ENCODE measurements around the gene ECHS1. TPM values are rescaled to one million over a fixed set of nuclear protein-coding genes. Genes with fewer than 3 reads are reported as not detected.

ECHS1 gene
- total RNA-seq, 1 donor from 2014 or later, result 77.4 TPM

DNA sequence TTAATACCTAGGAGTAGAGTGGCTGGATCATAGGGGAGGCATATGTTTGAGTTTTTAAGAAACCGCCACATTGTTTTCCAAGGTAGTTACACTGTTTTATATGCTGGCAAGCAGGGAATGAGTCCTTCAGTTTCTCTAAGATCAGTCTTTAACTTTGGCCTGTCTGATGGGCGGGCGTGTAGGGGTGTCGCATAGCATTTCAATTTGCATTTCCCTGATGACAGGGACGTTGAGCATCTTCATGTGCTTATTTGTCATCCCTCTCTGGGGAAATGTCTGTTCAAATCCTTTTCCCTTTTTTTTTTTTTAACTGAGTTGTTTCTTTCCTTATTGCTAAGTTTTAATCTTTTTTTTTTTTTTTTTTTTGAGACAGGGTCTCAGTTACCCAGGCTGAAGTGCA, 30.6 kb upstream of the ECHS1 start:
- no peak overlapping the region for H3K4me3 ChIP-seq
- no peak overlapping the region for H3K4me2 ChIP-seq
- no peak for TF ChIP-seq EZH2phosphoT487 (IDR thresholded peaks at IDR 0.05)
- TF ChIP-seq, protein P1, sequence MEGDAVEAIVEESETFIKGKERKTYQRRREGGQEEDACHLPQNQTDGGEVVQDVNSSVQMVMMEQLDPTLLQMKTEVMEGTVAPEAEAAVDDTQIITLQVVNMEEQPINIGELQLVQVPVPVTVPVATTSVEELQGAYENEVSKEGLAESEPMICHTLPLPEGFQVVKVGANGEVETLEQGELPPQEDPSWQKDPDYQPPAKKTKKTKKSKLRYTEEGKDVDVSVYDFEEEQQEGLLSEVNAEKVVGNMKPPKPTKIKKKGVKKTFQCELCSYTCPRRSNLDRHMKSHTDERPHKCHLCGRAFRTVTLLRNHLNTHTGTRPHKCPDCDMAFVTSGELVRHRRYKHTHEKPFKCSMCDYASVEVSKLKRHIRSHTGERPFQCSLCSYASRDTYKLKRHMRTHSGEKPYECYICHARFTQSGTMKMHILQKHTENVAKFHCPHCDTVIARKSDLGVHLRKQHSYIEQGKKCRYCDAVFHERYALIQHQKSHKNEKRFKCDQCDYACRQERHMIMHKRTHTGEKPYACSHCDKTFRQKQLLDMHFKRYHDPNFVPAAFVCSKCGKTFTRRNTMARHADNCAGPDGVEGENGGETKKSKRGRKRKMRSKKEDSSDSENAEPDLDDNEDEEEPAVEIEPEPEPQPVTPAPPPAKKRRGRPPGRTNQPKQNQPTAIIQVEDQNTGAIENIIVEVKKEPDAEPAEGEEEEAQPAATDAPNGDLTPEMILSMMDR (IDR thresholded peaks at IDR 0.05), result no peak
- TF ChIP-seq EZH2 (IDR thresholded peaks at IDR 0.05), result no peak
- no peak overlapping the region for H2AFZ ChIP-seq (replicated peaks)
- H3K79me2 ChIP-seq (ENCODE audit: low read depth), result peaks cover 53% of the 10 kb centered on the region
- peaks cover 60% of the 10 kb centered on the region for H3K36me3 Mint-ChIP-seq
- no peak overlapping the region for H3K4me3 Mint-ChIP-seq
- DNase-seq (ENCODE audit: low spot score), result no peak
- H3K9ac ChIP-seq, result no peak overlapping the region
- H3F3A ChIP-seq (ENCODE audit: low read depth), result no peaks in the 10 kb centered on the region
- no peaks in the 10 kb centered on the region for H4K20me1 ChIP-seq (ENCODE audit: low read depth)
- H3K27ac Mint-ChIP-seq, result no peak overlapping the region
- H3K36me3 ChIP-seq, result peaks cover 13% of the 10 kb centered on the region
- H3K9me3 Mint-ChIP-seq, result peaks cover 17% of the 10 kb centered on the region
- no peaks in the 10 kb centered on the region for H3K4me1 Mint-ChIP-seq
- H3K27ac ChIP-seq, result no peak overlapping the region
- no peaks in the 10 kb centered on the region for H3K4me1 ChIP-seq
- H3K27me3 ChIP-seq, result no peaks in the 10 kb centered on the region
- no peaks in the 10 kb centered on the region for H3K9me3 ChIP-seq (ENCODE audit: low read depth)
- no peaks in the 10 kb centered on the region for H3K27me3 Mint-ChIP-seq (ENCODE audit: insufficient read depth, low read depth)

DNA sequence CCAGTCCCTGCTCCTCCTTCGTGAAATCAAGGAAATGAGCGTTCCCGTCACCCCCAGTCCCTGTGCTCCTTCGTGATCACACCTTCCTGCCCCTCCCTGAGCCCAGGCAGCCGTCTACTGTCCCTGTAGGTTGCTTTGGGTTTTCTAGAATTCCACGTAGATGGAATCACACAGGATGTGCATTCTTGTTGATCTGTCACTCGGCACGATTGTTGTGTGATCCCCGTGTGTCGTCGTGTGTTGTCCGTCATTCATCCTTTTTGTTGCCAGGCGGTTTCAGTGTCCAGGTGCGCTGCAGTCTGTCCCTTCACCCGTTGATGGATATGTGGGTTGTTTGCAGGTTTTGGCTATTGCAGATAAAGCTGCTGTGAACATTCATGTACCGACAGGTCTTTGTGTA, 30.2 kb upstream of the ECHS1 start:
- H3K9me3 ChIP-seq (ENCODE audit: low read depth), result no peaks in the 10 kb centered on the region
- Mint-ChIP-seq H3K27ac (no peak overlapping the region), H3K27me3 (ENCODE audit: insufficient read depth, low read depth) (no peaks in the 10 kb centered on the region), H3K4me3 (no peak overlapping the region), H3K9me3 (peaks cover 13% of the 10 kb centered on the region), H3K4me1 (no peaks in the 10 kb centered on the region), H3K36me3 (peaks cover 58% of the 10 kb centered on the region)
- peaks cover 9% of the 10 kb centered on the region for H3K36me3 ChIP-seq
- peaks cover 53% of the 10 kb centered on the region for H3K79me2 ChIP-seq (ENCODE audit: low read depth)
- no peaks in the 10 kb centered on the region for H3F3A ChIP-seq (ENCODE audit: low read depth)
- no peak overlapping the region for H3K4me3 ChIP-seq
- no peak overlapping the region for H2AFZ ChIP-seq (replicated peaks)
- no peaks in the 10 kb centered on the region for H3K4me1 ChIP-seq
- H3K9ac ChIP-seq, result no peak overlapping the region
- no peak overlapping the region for H3K4me2 ChIP-seq
- H4K20me1 ChIP-seq (ENCODE audit: low read depth), result no peaks in the 10 kb centered on the region
- no peak overlapping the region for H3K27ac ChIP-seq
- DNase-seq (ENCODE audit: low spot score), result no peak
- no peak for TF ChIP-seq EZH2 (IDR thresholded peaks at IDR 0.05)
- TF ChIP-seq, protein P1 (IDR thresholded peaks at IDR 0.05), result no peak
- no peak for TF ChIP-seq EZH2phosphoT487 (IDR thresholded peaks at IDR 0.05)
- no peaks in the 10 kb centered on the region for H3K27me3 ChIP-seq

DNA sequence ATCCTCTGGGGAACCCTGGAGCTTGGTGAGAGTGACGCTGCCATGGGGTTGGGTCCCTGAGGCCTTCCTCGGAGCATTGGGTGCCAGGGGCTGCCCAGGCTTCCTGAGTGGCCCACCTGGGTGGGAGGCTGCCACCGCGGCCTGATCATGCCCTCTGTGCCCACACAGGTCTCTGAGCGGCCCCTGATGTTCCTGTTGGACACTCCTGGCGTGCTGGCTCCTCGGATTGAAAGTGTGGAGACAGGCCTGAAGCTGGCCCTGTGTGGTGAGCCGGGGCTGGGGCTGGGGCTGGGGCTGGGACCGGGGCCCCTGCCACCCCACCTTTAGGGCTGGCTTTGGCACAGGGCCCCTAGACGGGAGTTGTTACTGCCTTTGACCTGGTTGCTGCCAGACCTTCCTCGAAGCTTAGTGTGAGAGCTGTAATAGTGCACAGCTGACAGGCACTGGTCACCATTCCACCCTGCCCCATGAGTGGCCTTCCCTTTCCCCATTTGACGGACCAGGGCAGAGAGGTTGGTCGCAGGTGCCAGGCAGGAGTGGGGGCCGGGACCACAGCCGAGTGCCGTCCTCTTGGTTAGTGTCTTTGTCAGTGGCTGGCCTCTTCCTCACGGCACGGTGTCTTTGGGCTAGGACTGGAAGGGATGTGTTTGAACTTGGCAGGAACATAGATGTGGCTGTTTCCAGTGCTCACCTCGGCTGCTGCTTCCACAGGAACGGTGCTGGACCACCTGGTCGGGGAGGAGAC, 29.0 kb upstream of the ECHS1 start:
- H3K36me3 Mint-ChIP-seq, result peaks cover 57% of the 10 kb centered on the region
- no peaks in the 10 kb centered on the region for H3K27me3 ChIP-seq
- peak overlapping the region; percentile 67 for H3K4me3 Mint-ChIP-seq
- no peaks in the 10 kb centered on the region for H3K4me1 ChIP-seq
- peaks cover 6% of the 10 kb centered on the region for H3K9me3 Mint-ChIP-seq
- no peak overlapping the region for H3K9ac ChIP-seq
- no peak overlapping the region for H3K27ac Mint-ChIP-seq
- no peaks in the 10 kb centered on the region for H3K9me3 ChIP-seq (ENCODE audit: low read depth)
- H3K27me3 Mint-ChIP-seq (ENCODE audit: insufficient read depth, low read depth), result no peaks in the 10 kb centered on the region
- no peak for DNase-seq (ENCODE audit: low spot score)
- TF ChIP-seq EZH2phosphoT487 (IDR thresholded peaks at IDR 0.05) (no peak), EZH2 (IDR thresholded peaks at IDR 0.05) (no peak)
- TF ChIP-seq, protein P1 (IDR thresholded peaks at IDR 0.05), result no peak
- no peaks in the 10 kb centered on the region for H4K20me1 ChIP-seq (ENCODE audit: low read depth)
- no peak overlapping the region for H3K27ac ChIP-seq
- no peaks in the 10 kb centered on the region for H3K4me1 Mint-ChIP-seq
- peaks cover 51% of the 10 kb centered on the region for H3K79me2 ChIP-seq (ENCODE audit: low read depth)
- H3K4me3 ChIP-seq, result no peak overlapping the region
- no peak overlapping the region for H3K4me2 ChIP-seq
- H2AFZ ChIP-seq (replicated peaks), result no peak overlapping the region
- H3F3A ChIP-seq (ENCODE audit: low read depth), result no peaks in the 10 kb centered on the region
- peaks cover 3% of the 10 kb centered on the region for H3K36me3 ChIP-seq
